Subcutaneous adipose tissue (tissue), 4 donors: Measurements from ENCODE around the gene MICU2. TPM values are rescaled to one million over a fixed set of nuclear protein-coding genes. Genes with fewer than 3 reads are reported as not detected.

ENCODE experiments used
- total RNA-seq, 4 donors: library from RNA; depleted of rRNA; stranded (reverse); fragments of >200 nt; gene quantifications; one replicate each; pipeline ENCODE4 v1.1.0, GENCODE V29; 2016
- TF ChIP-seq, protein P1 (sequence below): fragments of 450-650 bp; IDR thresholded peaks from one replicate; pipeline ENCODE4 v1.5.1; 2016; ENCODE audit warnings: low read depth, mild to moderate bottlenecking, control low read depth, antibody characterized with exemption, moderate library complexity

Gene MICU2
- total RNA-seq, 4 donors from 2014 or later, result 25.1 to 76.1 (median 40.5) TPM

DNA sequence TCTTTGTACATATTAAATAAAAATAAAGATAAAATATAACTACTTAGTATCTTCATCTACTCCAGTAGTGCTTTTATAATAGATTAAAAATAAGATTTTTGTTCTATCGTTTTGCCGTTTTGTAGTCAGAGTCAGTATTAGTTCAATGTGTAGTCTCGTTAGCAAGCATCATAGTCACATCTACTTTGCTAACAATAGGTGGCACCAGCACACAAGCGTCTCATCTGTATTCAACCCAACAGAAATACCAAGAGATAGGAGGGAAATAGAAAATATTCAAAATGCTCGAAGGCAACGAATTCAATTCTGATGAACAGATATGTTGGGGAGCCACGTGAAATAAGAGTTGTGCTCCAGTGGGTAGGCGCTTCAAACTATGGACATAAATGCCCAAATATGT lies 21.4 kb upstream of the MICU2 start:
- TF ChIP-seq, protein P1, sequence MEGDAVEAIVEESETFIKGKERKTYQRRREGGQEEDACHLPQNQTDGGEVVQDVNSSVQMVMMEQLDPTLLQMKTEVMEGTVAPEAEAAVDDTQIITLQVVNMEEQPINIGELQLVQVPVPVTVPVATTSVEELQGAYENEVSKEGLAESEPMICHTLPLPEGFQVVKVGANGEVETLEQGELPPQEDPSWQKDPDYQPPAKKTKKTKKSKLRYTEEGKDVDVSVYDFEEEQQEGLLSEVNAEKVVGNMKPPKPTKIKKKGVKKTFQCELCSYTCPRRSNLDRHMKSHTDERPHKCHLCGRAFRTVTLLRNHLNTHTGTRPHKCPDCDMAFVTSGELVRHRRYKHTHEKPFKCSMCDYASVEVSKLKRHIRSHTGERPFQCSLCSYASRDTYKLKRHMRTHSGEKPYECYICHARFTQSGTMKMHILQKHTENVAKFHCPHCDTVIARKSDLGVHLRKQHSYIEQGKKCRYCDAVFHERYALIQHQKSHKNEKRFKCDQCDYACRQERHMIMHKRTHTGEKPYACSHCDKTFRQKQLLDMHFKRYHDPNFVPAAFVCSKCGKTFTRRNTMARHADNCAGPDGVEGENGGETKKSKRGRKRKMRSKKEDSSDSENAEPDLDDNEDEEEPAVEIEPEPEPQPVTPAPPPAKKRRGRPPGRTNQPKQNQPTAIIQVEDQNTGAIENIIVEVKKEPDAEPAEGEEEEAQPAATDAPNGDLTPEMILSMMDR, result no peak

DNA sequence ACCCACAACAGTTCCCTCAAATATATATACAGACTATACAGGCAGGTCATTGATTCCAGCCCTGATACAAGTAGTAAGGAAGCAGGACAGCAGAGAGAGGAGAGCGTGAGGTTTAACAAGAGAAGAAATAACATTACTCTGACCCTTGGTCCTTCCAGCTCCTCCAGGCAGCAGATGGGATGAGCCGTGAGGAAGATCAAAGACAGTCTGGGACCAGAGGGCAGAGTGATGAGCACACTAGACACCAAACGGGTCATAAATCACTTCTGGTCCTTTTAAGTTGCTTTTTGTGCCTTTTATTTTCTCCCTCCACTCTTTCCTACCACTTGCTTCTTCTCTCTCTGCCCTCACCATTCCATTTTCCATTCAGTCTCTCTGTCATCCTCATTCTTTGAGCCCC lies 16.9 kb upstream of the MICU2 start:
- TF ChIP-seq, protein P1, result no peak

DNA sequence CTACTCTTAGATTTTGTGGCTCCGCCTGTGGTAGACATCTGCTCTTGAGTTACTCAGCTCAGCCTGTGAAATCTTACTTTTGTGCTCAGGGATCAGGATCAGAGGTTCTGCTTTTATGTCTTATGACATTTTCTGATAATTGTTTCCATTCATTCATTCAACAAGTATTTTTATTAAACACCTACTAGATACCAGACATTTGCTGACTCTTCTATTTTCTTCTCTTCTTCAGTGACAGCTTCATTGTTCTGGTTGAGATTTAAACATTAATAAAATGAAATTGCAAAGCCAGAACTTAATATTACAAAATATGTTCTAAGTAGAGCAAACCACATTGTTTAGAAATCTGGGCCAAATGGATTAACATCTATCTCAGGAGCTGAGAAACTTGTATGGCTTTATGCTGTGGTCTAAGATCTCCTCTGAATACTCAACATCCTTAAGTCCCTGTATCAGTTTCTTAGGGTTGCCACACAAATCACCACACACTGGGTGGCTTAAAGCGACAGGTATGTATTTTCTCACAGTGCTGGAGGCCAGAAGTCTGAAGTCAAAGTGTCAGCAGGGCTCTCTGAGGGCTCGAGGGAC lies 15.8 kb upstream of the MICU2 start:
- TF ChIP-seq, protein P1, result no peak

DNA sequence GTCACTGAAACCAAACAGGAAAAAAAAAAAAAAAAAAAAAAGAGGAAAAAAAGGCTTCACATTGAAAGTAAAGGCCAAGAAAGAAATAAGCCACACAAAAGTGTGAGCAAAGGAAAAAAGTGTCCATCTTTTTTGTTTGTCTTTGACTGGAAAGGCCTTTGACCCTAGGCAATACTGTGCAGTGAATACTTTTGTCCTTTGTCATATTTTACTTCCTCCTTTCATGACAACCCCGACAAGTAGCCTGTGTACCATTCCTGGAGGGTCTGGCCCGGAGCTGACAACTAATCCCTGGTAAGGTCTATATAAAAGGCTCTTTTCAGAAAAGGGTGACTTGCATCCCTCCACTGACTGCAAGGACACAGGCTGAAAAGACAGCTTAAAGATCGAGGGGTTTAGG lies 12.9 kb upstream of the MICU2 start:
- TF ChIP-seq, protein P1, result no peak

DNA sequence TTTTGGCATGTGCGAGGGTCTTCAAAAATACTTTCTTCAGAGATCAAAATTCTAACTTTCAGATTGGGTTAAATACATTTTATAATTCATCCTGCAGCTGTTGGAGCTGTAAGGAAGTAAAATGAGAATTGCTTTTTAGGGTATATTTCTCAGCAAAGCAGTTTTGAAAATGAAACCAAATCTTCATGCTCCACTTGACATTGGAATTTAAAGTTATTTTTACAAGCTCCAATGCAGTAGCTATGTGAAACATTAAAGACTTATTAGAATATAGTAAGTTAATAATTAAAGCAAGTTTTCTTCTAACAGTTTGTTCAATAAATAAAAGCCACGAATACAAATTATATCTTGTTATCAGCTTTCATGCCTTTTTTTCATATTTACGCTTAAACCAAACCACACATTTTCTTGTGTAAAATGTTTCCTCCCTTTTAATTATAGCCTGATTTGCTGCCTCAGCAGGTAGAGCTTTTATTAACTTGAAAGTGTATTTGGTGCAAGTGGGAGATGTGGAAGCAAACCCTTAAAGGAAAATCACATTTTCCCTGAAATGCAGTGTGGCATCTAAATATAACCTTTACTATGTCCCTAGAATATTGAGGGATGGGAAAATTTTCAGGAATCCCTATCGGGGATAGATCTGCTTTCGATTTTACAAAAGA lies 12.4 kb upstream of the MICU2 start:
- TF ChIP-seq, protein P1, result no peak

DNA sequence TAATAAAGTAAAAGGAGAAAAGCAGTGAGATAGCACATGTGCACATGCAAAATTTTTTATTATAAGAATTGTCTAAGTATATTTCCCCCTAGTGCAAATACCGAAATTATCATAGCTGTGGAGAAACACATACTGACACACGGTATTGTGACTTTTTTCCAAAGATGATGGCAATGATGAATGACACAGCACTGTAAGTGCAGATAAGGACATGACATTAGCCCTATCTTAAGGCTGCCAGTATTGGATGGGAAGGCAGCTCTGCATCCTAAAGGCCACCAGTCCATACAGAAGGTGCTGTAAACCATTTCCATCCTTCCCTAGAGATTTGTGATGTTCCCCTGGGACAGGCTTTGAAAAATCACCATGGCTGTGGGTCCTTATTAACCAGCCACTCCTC lies 11.5 kb upstream of the MICU2 start:
- TF ChIP-seq, protein P1, result no peak

DNA sequence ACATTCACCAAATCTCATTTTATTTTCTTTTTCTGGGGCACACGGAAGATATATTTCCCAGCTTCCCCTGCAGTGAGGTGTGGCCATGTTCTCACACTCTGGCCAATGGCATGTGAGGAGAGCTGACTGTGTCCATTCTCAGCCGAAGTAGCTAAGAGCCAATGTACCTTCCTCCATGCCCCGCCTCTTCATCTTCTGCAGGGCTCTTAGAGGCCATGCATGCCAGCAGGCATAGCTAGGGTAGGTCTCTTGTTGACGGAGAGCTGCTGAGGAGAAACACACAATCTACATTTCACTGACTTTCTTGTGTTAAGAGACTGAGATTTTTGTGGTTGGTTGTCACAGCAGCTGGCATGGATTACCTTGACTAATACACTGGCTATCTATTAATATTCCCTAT lies 9.8 kb upstream of the MICU2 start:
- TF ChIP-seq, protein P1, result no peak
